ENCODE results near the gene MARK1.
"Not testable (repeated sequence)": the region's sequence is repeated elsewhere in the genome, so short reads cannot be mapped to it uniquely, and the experiment has no call there.

Gene MARK1

GRCh38 chr1:220673921-220674320 lies 146.0 kb downstream of the MARK1 start:
- H3K4me3 ChIP-seq (ENCODE audit: low read length), result no peak overlapping the region
- no peak for DNase-seq (ENCODE audit: low read depth)
- no peak for TF ChIP-seq CTCF (IDR thresholded peaks at IDR 0.05; ENCODE audit: insufficient read depth, low read depth, low read length, missing control alignments)

GRCh38 chr1:220677251-220677650 lies 149.3 kb downstream of the MARK1 start:
- H3K4me3 ChIP-seq (ENCODE audit: low read length), result no peak overlapping the region
- no peak for DNase-seq (ENCODE audit: low read depth)
- TF ChIP-seq CTCF (IDR thresholded peaks at IDR 0.05; ENCODE audit: insufficient read depth, low read depth, low read length, missing control alignments), result no peak

- H3K4me3 ChIP-seq (ENCODE audit: low read length), result no peak overlapping the region
- TF ChIP-seq CTCF (IDR thresholded peaks at IDR 0.05; ENCODE audit: insufficient read depth, low read depth, low read length, missing control alignments), result peak; percentile 81
- DNase-seq (ENCODE audit: low read depth), result peak; percentile 58
Measured at GRCh38 chr1:220680085-220680687, 152.2 kb downstream of the MARK1 start.

- no peak for DNase-seq (ENCODE audit: low read depth)
- H3K4me3 ChIP-seq (ENCODE audit: low read length), result no peak overlapping the region
- no peak for TF ChIP-seq CTCF (IDR thresholded peaks at IDR 0.05; ENCODE audit: insufficient read depth, low read depth, low read length, missing control alignments)
Measured at GRCh38 chr1:220681220-220681880, 153.4 kb downstream of the MARK1 start.

GRCh38 chr1:220682901-220683576 lies 155.1 kb downstream of the MARK1 start:
- TF ChIP-seq CTCF (IDR thresholded peaks at IDR 0.05; ENCODE audit: insufficient read depth, low read depth, low read length, missing control alignments), result no peak
- H3K4me3 ChIP-seq (ENCODE audit: low read length), result no peak overlapping the region
- DNase-seq (ENCODE audit: low read depth), result no peak

- not testable (repeated sequence) for DNase-seq (ENCODE audit: low read depth); H3K4me3 ChIP-seq (ENCODE audit: low read length)
Measured at GRCh38 chr1:220683716-220684115, 155.8 kb downstream of the MARK1 start.

- DNase-seq (ENCODE audit: low read depth), result no peak
- TF ChIP-seq CTCF (IDR thresholded peaks at IDR 0.05; ENCODE audit: insufficient read depth, low read depth, low read length, missing control alignments), result no peak
- H3K4me3 ChIP-seq (ENCODE audit: low read length), result no peak overlapping the region
Measured at GRCh38 chr1:220684890-220685289, 157.0 kb downstream of the MARK1 start.

All from epithelial cell of esophagus (primary cell).